Neutrophil (primary cell): ENCODE results near the gene PCNT.
"Not testable (repeated sequence)": the region's sequence is repeated elsewhere in the genome, so short reads cannot be mapped to it uniquely, and the experiment has no call there.

Experiments used
- H3K27ac ChIP-seq: fragments of 200-600 bp; sonication (generic); 2 replicates; pipeline ENCODE4 v1.5.1; 2016; ENCODE audit warnings: mild to moderate bottlenecking, moderate library complexity
- H3K27me3 ChIP-seq: fragments of 200-600 bp; sonication (generic); 2 replicates; pipeline ENCODE4 v1.6.0; 2016; ENCODE audit warnings: mild to moderate bottlenecking
- H3K36me3 ChIP-seq: fragments of 200-600 bp; sonication (generic); 2 replicates; pipeline ENCODE4 v1.5.1; 2017
- H3K4me1 ChIP-seq, 2 experiments: fragments of 200-600 bp in 1 of 2; sonication (generic) in 1 of 2; 1 replicate in 1 of 2; 2 replicates in 1 of 2; pipeline versions ENCODE4 v1.5.1 to v1.6.1; 2013 to 2016; ENCODE audit warnings: low read depth in 1 of 2, low read length in 1 of 2, mild to moderate bottlenecking in 1 of 2, moderate library complexity in 1 of 2; ENCODE audit not compliant: control insufficient read depth in 1 of 2, insufficient read depth in 1 of 2
- H3K4me3 ChIP-seq, 2 experiments: fragments of 200-600 bp in 1 of 2; sonication (generic) in 1 of 2; 1 replicate in 1 of 2; 2 replicates in 1 of 2; pipeline ENCODE4 v1.5.1; 2013 to 2016; ENCODE audit warnings: low read depth in 1 of 2, low read length in 1 of 2, mild to moderate bottlenecking in 1 of 2, moderate library complexity in 1 of 2
- H3K9me3 ChIP-seq: fragments of 200-600 bp; sonication (generic); 2 replicates; pipeline ENCODE4 v1.5.1; 2016
- CTCF ChIP-seq: fragments of 200-600 bp; sonication (generic); IDR thresholded peaks from 2 replicates; pipeline ENCODE4 v1.5.1; 2016; ENCODE audit warnings: antibody characterized with exemption

The PCNT gene

GRCh38 chr21:46371204-46372013 is 47.5 kb downstream of the PCNT start:
- Histone ChIP-seq H3K27ac (no peak overlapping the region), H3K27me3 (no peaks in the 10 kb centered on the region), H3K9me3 (no peaks in the 10 kb centered on the region), H3K36me3 (peaks cover 29% of the 10 kb centered on the region), H3K4me1 (peaks cover 12 to 19% of the 10 kb centered on the region in 2 experiments), H3K4me3 (no peak overlapping the region)
- no peak for TF ChIP-seq CTCF

DNA sequence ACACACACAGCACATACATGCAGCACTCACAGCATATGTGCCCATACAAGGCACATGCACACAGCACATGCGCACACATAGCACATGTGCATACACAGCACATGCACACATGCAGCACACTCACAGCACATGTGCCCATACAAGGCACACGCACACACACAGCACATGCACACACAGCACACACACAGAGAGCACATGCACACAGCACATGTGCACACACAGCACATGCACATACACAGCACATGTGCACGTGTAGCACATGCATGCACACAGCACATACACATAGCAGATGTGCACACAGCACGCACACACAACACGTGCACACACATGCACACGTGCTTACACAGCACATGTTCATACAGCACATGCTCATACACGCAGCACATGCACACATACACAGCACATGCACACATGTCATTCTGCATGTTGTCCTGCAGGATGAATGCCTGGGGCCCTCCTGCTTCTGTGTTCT is 48.1 kb downstream of the PCNT start:
- no peak for TF ChIP-seq CTCF
- no peak overlapping the region for H3K4me3 ChIP-seq
- H3K27me3 ChIP-seq = no peaks in the 10 kb centered on the region
- H3K9me3 ChIP-seq = no peaks in the 10 kb centered on the region
- H3K4me1 ChIP-seq = peaks cover 9 to 19% of the 10 kb centered on the region in 2 experiments
- peaks cover 23% of the 10 kb centered on the region for H3K36me3 ChIP-seq
- no peak overlapping the region for H3K27ac ChIP-seq

- H3K27me3 ChIP-seq, H3K27ac ChIP-seq, H3K4me3 ChIP-seq, H3K9me3 ChIP-seq: not testable (repeated sequence)
- H3K4me1 ChIP-seq = peaks cover 9 to 19% of the 10 kb centered on the region in 2 experiments
- peaks cover 18% of the 10 kb centered on the region for H3K36me3 ChIP-seq
Measured at GRCh38 chr21:46372947-46373346, 49.0 kb downstream of the PCNT start.

DNA sequence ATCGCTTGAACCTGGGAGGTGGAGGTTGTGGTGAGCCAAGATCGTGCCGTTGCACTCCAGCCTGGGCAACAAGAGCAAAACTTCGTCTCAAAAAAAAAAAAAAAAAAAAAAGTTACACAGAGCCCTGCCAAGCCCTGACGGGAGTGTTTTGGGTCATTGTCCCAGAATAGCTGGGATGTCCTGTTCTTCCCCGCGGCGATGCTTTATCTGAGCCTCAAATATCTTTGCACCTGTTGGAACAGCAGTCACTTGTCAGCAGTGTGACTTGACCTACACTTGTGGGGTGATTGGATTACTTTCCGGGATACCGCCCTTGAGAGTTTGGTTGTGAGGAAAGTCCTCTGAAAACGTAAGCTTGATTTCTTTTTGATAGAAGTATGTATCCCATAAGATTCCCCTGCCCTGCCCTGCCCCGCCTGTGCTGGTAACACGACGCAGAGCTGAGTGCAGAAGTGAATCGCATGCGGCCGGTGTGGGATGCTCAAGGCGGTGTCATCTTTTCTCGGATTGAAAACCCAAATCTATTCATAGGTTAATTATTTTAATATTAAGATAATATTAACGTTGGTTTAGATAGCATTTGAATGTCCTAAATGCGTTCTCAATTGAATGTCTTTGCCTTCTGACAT is 50.9 kb downstream of the PCNT start:
- H3K36me3 ChIP-seq = peaks cover 21% of the 10 kb centered on the region
- H3K27me3 ChIP-seq = no peaks in the 10 kb centered on the region
- peaks cover 1 to 4% of the 10 kb centered on the region in 2 experiments for H3K4me1 ChIP-seq
- H3K27ac ChIP-seq = no peak overlapping the region
- H3K9me3 ChIP-seq = no peaks in the 10 kb centered on the region
- no peak overlapping the region for H3K4me3 ChIP-seq
- TF ChIP-seq CTCF = no peak

- TF ChIP-seq CTCF = no peak
- peaks cover 21% of the 10 kb centered on the region for H3K36me3 ChIP-seq
Measured at GRCh38 chr21:46375560-46376230, 51.7 kb downstream of the PCNT start.

More at GRCh38 chr21:46375560-46376230, 51.7 kb downstream of the PCNT start:
- H3K27ac ChIP-seq = no peak overlapping the region
- H3K4me3 ChIP-seq = no peak overlapping the region
- no peaks in the 10 kb centered on the region for H3K9me3 ChIP-seq
- no peaks in the 10 kb centered on the region for H3K4me1 ChIP-seq
- no peaks in the 10 kb centered on the region for H3K27me3 ChIP-seq
